ENCODE results near the gene AQP2. TPM values are rescaled to one million over a fixed set of nuclear protein-coding genes. Genes with fewer than 3 reads are reported as not detected.

The AQP2 gene
- total RNA-seq, 4 donors from 2014 or later = not detected

DNA sequence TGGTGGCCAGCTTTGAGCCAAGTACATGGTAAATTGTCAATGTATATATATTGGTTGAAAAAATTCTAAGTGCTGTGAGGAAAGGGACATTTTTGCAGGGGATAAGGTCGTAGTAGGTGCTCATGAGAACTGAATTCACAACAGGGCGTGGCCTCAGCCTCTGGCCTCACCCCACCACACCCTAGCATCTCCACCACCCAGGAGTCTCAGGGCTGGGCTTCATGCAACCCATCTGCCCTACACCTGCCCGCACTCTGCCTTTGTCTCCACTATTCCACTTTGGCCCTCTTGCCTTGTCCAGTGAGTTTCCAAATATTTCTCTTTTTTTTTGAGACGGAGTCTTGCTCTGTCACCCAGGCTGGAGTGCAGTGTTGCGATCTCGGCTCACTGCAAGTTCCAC, 22.1 kb upstream of the AQP2 start:
- TF ChIP-seq POLR2A (IDR thresholded peaks at IDR 0.05) (no peak), CTCF (IDR thresholded peaks at IDR 0.05) (no peak)
- H3K4me1 ChIP-seq = no peaks in the 10 kb centered on the region
- H3K27me3 ChIP-seq = no peaks in the 10 kb centered on the region
- no peaks in the 10 kb centered on the region for H3K9me3 ChIP-seq
- no peak overlapping the region for H3K27ac ChIP-seq
- peak in 1 of 3 donors; percentile 22 for DNase-seq
- no peaks in the 10 kb centered on the region for H3K36me3 ChIP-seq
- no peak overlapping the region for H3K4me3 ChIP-seq

DNA sequence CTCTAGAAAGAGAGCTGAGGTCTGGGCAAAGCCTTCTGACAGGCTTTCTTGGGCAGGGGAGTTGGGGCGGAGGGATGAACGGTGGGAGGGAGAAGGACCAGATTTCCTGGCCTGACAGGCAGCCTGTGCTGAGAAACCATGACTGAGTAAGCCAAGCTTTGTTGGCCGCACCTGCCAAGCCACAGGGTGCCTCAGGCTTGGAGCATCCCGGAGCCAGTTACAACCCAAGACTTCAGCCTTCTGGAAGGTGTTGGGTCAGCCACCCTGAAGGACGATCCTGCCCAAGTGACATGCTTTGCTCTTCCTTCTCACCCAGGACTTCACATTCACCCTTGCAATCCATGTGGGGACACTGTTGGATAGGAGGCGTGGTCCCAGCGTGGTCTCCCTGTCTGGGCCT, 21.0 kb upstream of the AQP2 start:
- Histone ChIP-seq H3K4me1 (no peaks in the 10 kb centered on the region), H3K4me3 (no peak overlapping the region), H3K9me3 (no peaks in the 10 kb centered on the region), H3K27me3 (no peaks in the 10 kb centered on the region), H3K36me3 (no peaks in the 10 kb centered on the region), H3K27ac (no peak overlapping the region)
- TF ChIP-seq POLR2A (IDR thresholded peaks at IDR 0.05) = no peak
- no peak for TF ChIP-seq CTCF (IDR thresholded peaks at IDR 0.05)
- DNase-seq = peak in 1 of 3 donors; percentile 36

DNA sequence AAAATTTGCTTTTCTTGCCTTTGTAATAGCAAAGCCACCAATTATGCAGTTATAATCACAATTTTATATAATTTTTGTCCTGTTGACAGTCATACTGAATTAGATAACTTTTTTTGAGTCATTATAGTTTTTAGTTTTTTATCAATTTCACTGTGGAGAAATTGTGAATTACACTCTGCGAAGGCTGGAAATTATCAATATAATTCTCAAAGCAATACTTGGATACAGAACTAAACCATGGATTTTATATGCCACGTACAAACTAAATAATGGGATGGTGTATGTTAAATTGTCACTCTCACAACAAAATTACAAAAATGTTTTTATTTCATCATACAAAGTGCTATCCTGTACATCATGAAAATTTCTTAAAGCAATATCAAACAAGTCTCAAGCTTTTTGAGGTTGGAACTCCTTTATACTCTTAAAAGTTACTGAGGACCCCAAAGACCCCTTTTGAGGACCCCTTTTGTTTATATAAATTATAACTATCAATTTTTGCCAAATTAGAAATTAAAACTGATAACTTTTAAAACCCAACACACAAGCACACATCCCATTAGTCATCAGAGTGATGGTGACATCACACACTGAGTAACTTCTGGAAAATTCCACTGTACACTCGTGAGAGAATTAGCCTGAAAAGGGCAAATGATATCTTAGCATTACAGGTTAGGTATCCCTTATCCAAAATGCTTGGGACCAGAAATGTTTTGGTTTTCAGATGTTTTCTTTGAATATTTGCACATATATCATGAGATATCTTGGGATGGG, 19.8 kb upstream of the AQP2 start:
- H3K4me1 ChIP-seq = no peaks in the 10 kb centered on the region
- no peaks in the 10 kb centered on the region for H3K9me3 ChIP-seq
- no peak for DNase-seq
- H3K4me3 ChIP-seq = no peak overlapping the region
- H3K27ac ChIP-seq = no peak overlapping the region
- H3K36me3 ChIP-seq = no peaks in the 10 kb centered on the region
- no peaks in the 10 kb centered on the region for H3K27me3 ChIP-seq
- TF ChIP-seq CTCF (IDR thresholded peaks at IDR 0.05) (peak in 1 of 6 experiments; percentile 52), POLR2A (IDR thresholded peaks at IDR 0.05) (no peak)

- no peak for TF ChIP-seq POLR2A (IDR thresholded peaks at IDR 0.05)
- no peak for TF ChIP-seq CTCF (IDR thresholded peaks at IDR 0.05)
Observed at GRCh38 chr12:49932023-49932422, 18.5 kb upstream of the AQP2 start.

DNA sequence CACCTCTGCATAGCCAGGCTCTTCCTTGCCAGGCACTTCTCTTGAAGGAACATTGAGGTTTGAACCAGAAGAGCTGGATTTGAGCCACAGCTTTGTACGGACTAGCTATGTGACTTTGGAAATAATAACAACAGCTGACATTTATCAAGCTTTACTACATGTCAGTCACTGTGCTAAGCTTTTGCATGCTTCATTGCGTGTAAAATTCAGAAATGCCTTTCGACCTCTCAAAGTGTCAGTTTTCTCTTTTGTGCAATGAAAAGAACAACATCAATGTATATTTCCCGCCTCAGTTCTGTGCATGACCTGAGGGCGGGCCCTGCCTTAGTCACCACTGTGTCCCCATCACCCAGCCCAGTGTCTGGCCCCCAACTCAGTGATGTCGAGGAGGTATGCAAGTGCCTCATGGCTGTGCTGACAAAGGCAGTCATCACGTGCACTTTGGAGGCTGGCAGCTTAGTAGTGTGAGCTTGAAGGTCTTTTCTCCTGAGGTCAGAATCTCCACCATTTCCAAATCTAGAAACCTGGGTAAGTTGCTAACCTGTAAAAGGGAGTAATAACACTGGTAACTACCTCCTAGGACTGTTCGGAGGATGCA, 17.9 kb upstream of the AQP2 start:
- no peaks in the 10 kb centered on the region for H3K27me3 ChIP-seq
- peak in 1 of 3 donors; percentile 10 for DNase-seq
- no peaks in the 10 kb centered on the region for H3K9me3 ChIP-seq
- no peaks in the 10 kb centered on the region for H3K36me3 ChIP-seq
- TF ChIP-seq CTCF (IDR thresholded peaks at IDR 0.05) (no peak), POLR2A (IDR thresholded peaks at IDR 0.05) (no peak)
- H3K27ac ChIP-seq = no peak overlapping the region
- H3K4me1 ChIP-seq = no peaks in the 10 kb centered on the region
- H3K4me3 ChIP-seq = no peak overlapping the region

More at GRCh38 chr12:49932023-49932422, 18.5 kb upstream of the AQP2 start:
- Histone ChIP-seq H3K9me3 (no peaks in the 10 kb centered on the region), H3K27ac (no peak overlapping the region), H3K4me1 (no peaks in the 10 kb centered on the region), H3K27me3 (no peaks in the 10 kb centered on the region), H3K4me3 (no peak overlapping the region), H3K36me3 (no peaks in the 10 kb centered on the region)
- no peak for DNase-seq
